GM18867 (cell line): ENCODE data around the gene B3GALT4.

Source experiments
- ATAC-seq: cut with Tn5 transposase; IDR thresholded peaks from one replicate; pipeline ENCODE4 v1.9.1; 2021; ENCODE audit warnings: mild to moderate bottlenecking, moderate library complexity; ENCODE audit not compliant: unreplicated experiment

Gene B3GALT4

DNA sequence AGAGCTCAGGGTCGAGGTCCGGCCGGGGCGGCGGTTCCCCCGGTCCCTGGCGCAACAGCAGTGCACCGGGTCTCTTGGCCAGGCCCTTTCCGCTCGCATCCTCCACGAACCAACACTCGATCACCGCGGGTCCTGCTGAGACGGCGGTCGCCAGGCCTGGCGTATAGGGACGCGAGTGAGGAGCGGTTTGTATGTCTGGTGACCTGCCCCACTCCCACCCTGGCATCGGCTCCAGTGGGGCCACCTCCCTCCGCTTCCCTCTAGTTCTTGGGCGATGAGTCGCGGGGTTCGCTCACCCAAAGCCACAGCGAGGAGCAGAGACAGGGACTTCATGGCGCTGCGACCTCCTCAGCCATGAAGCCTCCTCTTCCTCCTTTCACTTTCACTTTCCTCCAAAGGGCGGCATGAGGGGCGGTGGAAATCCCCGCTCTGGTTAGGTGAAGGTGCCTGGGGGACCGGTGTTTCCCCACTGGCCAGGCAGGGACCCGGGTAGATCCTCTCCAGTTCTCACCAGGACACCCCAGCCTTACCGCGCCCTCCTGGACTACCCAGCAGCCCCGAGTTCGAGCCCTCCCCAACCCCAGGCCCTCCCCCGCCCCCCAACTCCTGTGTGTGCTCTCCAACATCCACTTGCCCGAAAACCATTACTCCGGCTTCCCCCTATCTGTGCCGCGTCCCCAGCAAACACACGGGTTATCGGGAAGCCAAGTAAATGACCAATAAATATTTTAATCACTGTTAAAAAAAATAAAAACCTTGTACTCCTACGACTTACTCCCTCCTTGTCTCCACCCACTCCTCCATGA is 37.0 kb downstream of the B3GALT4 start, which contains the start of gene TAPBP:
Gene TAPBP, minus strand, starts transcription at position 370 of the 806 bp plus-strand sequence. Its CDS starts 37 bp downstream, at position 333.
- ATAC-seq = peak; percentile 32

DNA sequence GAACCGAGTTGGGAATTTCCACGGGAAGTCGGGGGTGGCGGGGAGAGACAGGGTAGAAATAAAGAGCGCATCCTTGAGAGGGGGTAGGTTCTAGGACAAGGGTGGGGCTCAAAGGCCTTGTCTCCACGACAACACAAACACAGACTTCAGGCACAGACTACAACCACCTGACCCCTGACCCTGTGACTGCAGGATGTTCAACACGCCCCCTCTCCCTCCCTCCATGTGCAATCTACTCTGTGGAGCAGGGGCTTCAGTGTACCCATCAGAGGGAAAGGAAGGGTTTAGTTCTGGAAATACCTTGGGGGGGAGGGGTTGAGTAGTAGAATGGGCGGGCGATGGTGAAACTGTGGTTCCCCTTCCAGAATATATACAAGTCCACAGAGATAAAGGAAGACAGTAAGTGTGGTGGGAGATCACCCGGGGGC is 37.6 kb downstream of the B3GALT4 start:
- ATAC-seq = no peak

DNA sequence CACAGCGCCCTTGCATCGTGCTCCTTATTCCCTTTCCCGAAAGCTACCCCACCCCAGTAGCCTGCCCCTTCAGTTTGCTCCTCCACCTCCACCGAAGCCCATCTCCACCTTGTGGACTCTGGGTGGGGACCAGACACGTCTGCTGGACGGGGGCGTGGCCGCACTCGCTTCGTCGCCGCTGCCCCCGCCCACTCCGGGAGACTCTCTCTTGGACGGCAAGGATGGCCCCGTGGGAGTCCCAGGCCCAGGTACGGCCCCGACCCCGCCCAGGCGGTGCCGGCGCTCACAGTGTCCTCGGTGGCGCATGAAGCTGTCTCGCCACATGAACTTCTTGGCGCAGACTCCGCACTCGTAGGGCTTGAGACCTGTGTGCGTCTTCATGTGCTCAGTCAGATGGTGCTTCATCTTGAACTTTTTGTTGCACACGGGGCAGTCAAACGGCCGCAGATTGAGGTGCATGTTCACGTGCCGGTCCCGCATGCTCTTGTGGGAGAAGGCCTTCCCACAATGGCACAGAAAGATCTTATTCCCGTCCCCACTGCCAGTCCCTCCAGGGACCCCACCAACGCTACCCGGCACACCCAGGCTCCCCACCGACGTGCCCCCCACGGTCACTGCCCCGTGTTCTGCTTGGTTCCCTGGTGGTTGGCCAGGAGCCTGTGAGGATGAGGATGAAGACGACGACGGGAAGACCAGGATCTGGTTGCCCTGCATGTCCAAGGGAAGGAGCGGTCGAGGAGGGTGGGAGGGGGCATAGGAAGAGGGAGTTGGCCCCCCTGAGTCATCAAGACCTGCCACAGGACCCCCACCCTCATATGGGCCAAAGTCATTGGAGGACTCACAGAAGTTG is 38.2 kb downstream of the B3GALT4 start:
- ATAC-seq = no peak

DNA sequence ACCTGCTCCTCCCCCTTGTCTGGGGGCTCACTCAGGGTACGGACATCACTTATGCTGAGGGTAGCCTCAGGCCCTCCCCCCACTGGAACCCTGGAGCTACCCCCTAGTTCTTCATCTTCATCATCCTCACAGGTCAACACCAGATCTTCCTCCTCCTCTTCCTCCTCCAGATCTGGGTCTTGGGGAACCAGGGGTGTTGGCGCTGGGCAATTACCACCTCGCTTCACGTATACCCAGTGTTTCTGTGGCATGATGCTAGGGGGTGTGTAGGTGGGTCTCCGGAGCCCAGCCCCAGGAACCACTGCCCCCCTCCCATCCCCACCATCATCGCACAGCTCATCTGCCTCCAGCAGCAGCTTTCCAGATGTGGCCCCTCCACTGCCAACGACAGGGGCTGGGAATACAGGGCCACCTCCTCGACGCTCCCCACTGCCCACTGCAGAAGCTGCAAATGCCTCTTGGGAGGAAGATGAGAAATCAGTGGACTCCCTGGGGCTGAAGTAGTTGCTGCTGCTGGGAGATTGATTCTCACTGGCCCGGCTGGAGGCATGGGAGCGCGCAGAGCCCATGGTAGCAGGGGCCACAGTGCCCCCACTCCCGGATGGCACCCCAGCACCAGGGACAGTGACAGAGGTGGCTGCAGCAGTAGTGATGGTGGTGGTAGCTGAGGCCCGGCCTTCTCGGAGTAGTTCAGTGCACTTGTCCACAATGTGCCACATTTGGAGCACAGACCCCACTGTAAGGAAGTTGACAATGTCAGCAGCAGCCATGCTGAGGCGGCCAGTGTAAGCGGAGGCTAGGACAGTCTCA is 39.1 kb downstream of the B3GALT4 start:
- no peak for ATAC-seq

DNA sequence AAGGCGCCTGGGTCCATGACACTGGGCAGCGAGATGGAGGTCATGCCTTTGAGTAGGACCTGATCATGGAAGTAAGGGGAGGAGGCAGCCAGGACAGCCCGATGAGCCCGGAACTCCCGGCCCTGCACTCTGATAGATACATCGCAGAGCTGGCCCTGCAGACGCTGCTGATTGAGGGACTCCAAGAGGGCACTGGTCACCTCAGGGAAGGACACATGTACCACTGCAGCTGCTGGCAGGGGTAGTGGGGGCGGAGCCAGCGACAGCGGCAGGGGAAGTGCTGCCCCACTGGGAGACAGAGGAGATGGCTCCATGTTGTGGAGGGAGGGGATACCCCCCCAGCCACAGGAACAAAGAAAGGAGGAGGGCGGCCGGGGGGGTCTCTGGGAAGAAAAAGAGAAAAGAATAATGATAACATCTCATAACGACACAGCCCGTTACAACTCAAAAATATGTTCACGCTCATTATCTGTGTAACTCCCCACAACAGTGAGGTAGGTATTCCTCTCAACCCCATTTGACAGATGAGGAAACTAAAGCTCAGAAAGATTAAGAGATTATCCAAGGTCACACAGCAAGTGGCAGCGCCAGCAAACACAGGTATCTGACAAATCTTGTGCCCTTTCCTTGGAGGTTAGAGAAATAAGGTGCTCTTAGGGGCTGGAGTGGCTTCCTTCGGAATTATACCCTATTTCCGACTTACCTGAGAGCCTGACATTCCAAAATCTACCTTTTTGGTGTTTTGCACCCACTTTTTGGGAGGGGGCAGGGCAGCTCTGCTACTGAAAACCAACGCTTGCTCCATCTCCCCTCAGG is 39.9 kb downstream of the B3GALT4 start:
- ATAC-seq = no peak

DNA sequence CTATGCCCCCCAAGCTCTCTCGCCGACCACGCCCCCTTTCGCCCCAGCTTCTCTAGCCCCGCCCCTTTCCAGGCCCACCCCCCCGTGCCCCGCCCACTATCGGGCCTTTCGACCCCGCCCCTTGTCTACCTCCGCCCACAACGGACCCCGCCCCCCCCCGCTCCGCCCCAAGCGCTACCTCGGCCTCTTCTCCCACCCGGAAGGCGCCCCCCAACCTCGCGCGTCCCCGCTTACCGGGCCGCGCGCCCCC is 40.4 kb downstream of the B3GALT4 start:
- no peak for ATAC-seq

DNA sequence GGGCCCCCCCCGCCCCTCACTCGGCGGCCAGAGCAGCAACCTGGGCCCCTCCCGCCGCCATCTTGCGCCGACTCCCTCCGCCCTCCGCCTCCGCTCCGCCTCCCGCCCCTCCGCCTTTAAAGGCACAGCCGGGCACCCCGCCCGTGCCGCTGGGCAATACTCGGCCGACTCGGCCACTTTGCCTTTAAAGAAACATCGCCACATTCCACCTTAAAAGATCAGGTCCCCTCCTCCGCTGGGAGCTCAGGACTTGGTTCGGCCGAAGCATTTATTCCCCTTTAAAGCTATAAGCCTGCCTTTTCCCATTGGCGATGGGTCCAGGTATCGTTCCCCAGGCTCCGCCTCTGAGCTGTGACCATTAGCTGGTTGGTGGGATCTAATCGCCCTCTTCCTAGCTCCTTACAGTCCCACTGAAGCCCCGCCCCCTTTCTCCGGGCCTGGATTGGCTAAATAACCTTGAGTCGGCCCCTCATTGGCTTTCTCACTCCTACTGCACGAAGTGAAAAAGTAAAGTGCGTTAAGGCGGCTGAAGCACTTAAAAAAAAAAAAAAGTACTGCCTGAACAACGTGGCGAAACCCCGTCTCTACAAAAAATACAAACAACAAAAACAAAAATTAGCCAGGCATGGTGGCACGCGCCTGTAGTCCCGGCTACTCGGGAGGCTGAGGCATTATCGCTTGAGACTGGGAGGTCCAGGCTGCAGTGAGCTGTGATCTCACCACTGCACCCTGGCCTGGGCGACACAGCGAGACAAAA is 40.9 kb downstream of the B3GALT4 start, which contains the start of gene ZBTB22:
Gene ZBTB22, minus strand, starts transcription at position 76 of the 757 bp plus-strand sequence. CDS start 828 bp downstream, outside the sequence.
- ATAC-seq = peak; percentile 48

DNA sequence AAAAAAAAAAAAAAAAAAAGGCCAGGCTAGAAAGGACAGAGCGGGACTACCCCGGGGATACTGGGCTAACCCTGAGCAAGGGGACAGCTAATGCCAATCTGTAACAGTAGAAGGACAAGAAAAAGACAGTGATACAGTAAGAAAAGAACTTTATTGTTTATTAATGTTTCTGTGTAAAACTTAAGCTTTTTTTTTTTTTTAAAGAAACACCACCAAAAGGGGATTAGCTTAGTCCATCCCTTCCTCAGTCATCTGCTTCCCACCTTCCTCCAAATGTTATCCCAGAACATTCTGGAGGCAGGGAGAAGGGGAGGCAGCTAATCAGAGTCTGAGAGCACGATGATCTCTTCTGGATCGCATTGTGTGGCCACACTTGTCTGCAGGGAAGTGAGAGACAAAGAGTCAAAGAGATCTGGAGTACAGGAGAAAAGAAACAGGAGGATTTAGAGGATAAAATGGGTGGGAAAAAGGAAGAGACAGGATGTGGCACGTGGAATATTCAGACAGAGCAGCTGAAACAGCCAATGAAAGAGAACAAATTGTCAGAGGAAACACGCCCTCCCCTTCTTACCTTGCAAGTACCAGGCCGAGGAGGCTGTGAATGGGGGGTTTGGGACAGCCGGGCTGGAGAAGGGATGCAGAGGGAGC is 41.6 kb downstream of the B3GALT4 start:
- no peak for ATAC-seq

DNA sequence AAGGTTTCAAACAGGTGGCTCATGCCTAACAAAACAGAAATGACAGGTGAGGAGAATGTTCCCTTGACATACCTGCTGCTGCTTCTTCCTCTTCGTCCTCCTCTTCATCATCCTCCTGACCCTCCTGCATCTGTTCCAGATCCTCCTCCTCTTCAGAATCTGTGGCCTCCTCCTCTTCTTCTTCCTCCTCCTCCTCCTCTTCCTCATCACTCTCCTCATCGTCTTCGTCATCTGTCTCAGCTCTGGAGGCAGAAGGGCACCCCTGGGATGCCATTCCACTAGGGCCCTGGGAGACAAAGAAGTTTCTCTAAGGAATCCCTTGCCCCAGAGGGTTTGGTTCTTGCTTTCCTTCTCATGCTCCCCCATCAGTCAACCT is 43.0 kb downstream of the B3GALT4 start:
- no peak for ATAC-seq

DNA sequence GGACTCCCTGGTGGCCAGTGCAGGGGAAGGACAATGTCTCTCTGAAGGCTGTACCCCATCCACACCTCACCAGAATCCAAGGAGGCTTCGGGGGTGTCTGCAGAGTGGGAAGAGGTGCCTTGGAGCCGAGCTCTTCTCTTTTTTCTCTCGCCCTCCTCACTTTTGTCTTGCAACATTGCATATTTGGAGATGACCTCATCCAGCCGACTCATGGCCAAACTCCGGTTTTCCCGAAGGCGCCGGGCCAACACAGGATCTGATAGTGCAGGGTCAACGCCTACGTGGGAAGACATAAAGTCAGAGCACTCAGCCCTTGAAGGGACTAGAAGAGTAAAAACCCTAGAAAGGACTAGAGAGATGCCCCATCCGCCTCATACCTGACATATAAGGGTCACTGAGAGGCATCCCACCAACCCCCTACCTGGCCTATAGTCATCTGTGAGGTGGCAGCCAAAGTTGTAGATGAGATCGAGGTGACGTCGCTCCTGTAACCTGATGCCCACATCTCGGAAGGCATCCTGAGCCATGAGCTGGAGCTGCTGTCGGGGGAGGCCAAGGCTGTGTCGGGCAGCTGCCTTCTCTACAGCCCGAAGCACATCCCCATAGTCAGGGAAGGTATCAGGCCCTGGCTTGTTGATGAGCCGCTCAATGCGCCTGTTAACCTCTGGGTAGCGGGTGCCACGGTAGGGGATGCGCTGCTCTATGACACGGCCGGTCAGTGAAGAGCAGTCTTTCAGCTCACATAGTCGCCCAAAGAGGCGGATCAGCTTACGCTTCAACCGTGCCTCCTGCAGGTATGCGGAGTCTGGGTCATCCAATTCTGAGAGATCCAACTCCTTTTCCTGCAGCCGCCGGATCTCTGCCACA is 43.6 kb downstream of the B3GALT4 start:
- ATAC-seq = no peak

DNA sequence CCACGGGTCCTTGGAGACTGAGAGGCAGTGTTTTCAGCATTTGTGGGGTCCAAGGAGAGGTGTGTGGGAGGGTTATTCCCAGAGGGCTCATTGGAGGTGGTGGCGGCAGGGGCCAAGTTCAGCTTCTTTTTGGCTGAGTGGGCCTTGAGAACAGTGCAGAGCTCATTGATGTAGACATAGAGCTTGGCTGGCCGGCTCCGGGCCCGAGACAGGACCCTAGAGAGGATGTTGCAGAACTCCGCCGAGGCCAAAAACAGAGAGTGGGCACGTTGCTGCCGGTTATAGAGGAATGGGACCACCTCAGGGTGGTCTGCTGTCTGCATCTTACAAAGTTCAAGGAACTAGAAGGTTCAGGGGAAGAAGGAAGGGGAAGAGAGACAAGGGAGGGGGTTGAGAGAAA is 44.3 kb downstream of the B3GALT4 start:
- no peak for ATAC-seq

DNA sequence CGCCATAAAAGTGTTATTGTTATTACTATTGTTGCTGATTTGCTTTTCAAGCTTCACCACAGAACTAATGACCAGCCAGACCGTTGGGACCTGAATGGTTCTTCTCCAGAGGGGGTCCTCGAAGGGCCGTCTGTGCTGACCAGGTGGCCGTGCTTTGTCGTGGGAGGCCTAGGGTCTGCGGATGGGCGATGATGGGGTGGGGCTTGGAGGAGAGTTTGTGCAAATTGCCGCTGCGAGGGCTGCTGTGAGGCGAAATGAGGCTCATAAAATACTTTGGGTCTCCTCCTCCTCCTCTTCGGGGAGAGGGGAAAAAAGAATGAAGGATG is 46.7 kb downstream of the B3GALT4 start:
- ATAC-seq = peak; percentile 0

DNA sequence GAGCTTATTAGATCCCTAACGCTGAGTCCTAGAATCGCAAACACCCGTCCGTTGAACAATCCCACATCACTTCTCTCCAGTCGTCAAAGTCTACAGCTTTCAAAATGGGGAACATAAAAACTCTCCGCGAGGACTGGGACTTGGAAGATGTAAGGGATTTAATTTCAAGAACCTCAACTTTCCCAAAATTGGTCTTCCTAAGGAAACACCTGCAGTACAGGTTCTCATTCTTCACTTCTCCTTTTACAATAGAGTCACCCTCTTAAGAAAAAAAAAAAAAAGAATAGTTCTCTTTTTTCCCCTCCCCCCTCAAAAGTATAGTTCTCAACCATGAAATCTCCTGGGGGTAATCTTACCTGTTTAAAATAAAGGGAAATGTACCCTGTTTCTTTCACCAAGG is 47.2 kb downstream of the B3GALT4 start:
- ATAC-seq = no peak
